ENCODE measurements around the gene ARID1B.

Gene ARID1B

GRCh38 chr6:156803353-156803752 lies 26.2 kb downstream of the ARID1B start:
- no peaks in the 10 kb centered on the region for H3K36me3 ChIP-seq (replicated peaks; ENCODE audit: insufficient read depth, low read length)
- H3K79me2 ChIP-seq (ENCODE audit: low read length): peaks cover 97% of the 10 kb centered on the region
- DNase-seq: no peak
- H4K20me1 ChIP-seq (ENCODE audit: insufficient read depth, low read length): no peaks in the 10 kb centered on the region
- H3K4me3 ChIP-seq (ENCODE audit: low read length): no peak overlapping the region
- no peaks in the 10 kb centered on the region for H3K9me2 ChIP-seq (replicated peaks; ENCODE audit: insufficient read depth, low read length)
- H3K4me2 ChIP-seq (ENCODE audit: low read depth, low read length): no peak overlapping the region
- H3K4me1 ChIP-seq (ENCODE audit: low read length): no peaks in the 10 kb centered on the region
- no peak overlapping the region for H3K27ac ChIP-seq (ENCODE audit: low read length)
- no peaks in the 10 kb centered on the region for H3K9me3 ChIP-seq (replicated peaks; ENCODE audit: insufficient read depth, low read length)
- no peak overlapping the region for H2AFZ ChIP-seq (ENCODE audit: low read length)
- H3K27me3 ChIP-seq (replicated peaks; ENCODE audit: insufficient read depth, low read length): no peaks in the 10 kb centered on the region
- H3K9ac ChIP-seq (ENCODE audit: low read length): no peak overlapping the region
- H3F3A ChIP-seq (ENCODE audit: insufficient read depth, low read length): no peaks in the 10 kb centered on the region
- TF ChIP-seq EZH2phosphoT487 (IDR thresholded peaks at IDR 0.05; ENCODE audit: low read length) (no peak), EZH2 (optimal IDR thresholded peaks at IDR 0.05; ENCODE audit: low read depth, low read length) (no peak)
- TF ChIP-seq, protein P1, sequence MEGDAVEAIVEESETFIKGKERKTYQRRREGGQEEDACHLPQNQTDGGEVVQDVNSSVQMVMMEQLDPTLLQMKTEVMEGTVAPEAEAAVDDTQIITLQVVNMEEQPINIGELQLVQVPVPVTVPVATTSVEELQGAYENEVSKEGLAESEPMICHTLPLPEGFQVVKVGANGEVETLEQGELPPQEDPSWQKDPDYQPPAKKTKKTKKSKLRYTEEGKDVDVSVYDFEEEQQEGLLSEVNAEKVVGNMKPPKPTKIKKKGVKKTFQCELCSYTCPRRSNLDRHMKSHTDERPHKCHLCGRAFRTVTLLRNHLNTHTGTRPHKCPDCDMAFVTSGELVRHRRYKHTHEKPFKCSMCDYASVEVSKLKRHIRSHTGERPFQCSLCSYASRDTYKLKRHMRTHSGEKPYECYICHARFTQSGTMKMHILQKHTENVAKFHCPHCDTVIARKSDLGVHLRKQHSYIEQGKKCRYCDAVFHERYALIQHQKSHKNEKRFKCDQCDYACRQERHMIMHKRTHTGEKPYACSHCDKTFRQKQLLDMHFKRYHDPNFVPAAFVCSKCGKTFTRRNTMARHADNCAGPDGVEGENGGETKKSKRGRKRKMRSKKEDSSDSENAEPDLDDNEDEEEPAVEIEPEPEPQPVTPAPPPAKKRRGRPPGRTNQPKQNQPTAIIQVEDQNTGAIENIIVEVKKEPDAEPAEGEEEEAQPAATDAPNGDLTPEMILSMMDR (IDR thresholded peaks at IDR 0.05; ENCODE audit: low read length): no peak

- H3K9ac ChIP-seq (ENCODE audit: low read length): no peak overlapping the region
- H3K4me1 ChIP-seq (ENCODE audit: low read length): no peaks in the 10 kb centered on the region
- H3K9me2 ChIP-seq (replicated peaks; ENCODE audit: insufficient read depth, low read length): no peaks in the 10 kb centered on the region
- H3K4me3 ChIP-seq (ENCODE audit: low read length): no peak overlapping the region
- no peaks in the 10 kb centered on the region for H3K9me3 ChIP-seq (replicated peaks; ENCODE audit: insufficient read depth, low read length)
- no peak overlapping the region for H2AFZ ChIP-seq (ENCODE audit: low read length)
- H3K27ac ChIP-seq (ENCODE audit: low read length): no peak overlapping the region
- H3K79me2 ChIP-seq (ENCODE audit: low read length): peaks cover 98% of the 10 kb centered on the region
- no peaks in the 10 kb centered on the region for H3F3A ChIP-seq (ENCODE audit: insufficient read depth, low read length)
- DNase-seq: no peak
- TF ChIP-seq EZH2 (optimal IDR thresholded peaks at IDR 0.05; ENCODE audit: low read depth, low read length) (no peak), EZH2phosphoT487 (IDR thresholded peaks at IDR 0.05; ENCODE audit: low read length) (no peak)
- TF ChIP-seq, protein P1 (IDR thresholded peaks at IDR 0.05; ENCODE audit: low read length): no peak
- H3K36me3 ChIP-seq (replicated peaks; ENCODE audit: insufficient read depth, low read length): no peaks in the 10 kb centered on the region
- no peaks in the 10 kb centered on the region for H3K27me3 ChIP-seq (replicated peaks; ENCODE audit: insufficient read depth, low read length)
- H4K20me1 ChIP-seq (ENCODE audit: insufficient read depth, low read length): no peaks in the 10 kb centered on the region
- H3K4me2 ChIP-seq (ENCODE audit: low read depth, low read length): no peak overlapping the region
These were observed 27.2 kb downstream of the ARID1B start for GRCh38 chr6:156804402-156804801.

DNA sequence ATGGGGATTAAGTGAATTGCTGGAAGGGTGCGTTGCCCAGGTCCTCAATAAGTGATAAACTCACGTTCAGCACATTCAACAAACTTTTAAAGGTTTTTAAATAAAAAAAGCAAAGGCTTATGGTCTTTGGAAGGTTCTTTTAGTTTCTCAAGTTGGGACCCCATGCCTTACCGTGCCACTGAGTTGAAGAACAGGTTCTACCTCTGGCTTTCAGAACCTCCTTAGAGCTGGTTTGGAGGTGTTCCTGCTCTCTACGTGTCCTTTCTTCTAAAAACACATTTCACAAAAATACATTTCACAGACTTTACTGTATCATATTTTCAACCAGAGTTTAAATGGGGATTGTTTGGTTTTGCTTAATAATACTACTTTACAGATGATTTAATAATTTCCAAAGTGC lies 29.0 kb downstream of the ARID1B start:
- Histone ChIP-seq H4K20me1 (ENCODE audit: insufficient read depth, low read length) (no peaks in the 10 kb centered on the region), H3K4me2 (ENCODE audit: low read depth, low read length) (no peak overlapping the region), H3K36me3 (replicated peaks; ENCODE audit: insufficient read depth, low read length) (no peaks in the 10 kb centered on the region), H3K27ac (ENCODE audit: low read length) (no peak overlapping the region), H3K27me3 (replicated peaks; ENCODE audit: insufficient read depth, low read length) (no peaks in the 10 kb centered on the region), H3K9me3 (replicated peaks; ENCODE audit: insufficient read depth, low read length) (no peaks in the 10 kb centered on the region), H3K9ac (ENCODE audit: low read length) (no peak overlapping the region), H2AFZ (ENCODE audit: low read length) (no peak overlapping the region), H3K79me2 (ENCODE audit: low read length) (peaks cover 98% of the 10 kb centered on the region), H3K9me2 (replicated peaks; ENCODE audit: insufficient read depth, low read length) (no peaks in the 10 kb centered on the region), H3K4me1 (ENCODE audit: low read length) (no peaks in the 10 kb centered on the region), H3K4me3 (ENCODE audit: low read length) (no peak overlapping the region), H3F3A (ENCODE audit: insufficient read depth, low read length) (no peaks in the 10 kb centered on the region)
- no peak for DNase-seq
- TF ChIP-seq EZH2phosphoT487 (IDR thresholded peaks at IDR 0.05; ENCODE audit: low read length): no peak
- TF ChIP-seq, protein P1 (IDR thresholded peaks at IDR 0.05; ENCODE audit: low read length): no peak
- no peak for TF ChIP-seq EZH2 (optimal IDR thresholded peaks at IDR 0.05; ENCODE audit: low read depth, low read length)

All from MM.1S (cell line).